NCI-H1105 treated with DMSO at 0.1 percent for 48 hours (cell line): ENCODE results near the gene ZSWIM5.
"Not testable (repeated sequence)": the region's sequence is repeated elsewhere in the genome, so short reads cannot be mapped to it uniquely, and the experiment has no call there.

Experiments used
- DNase-seq: peaks from one replicate; lab custom pipeline; 2025; lab: John Stamatoyannopoulos, UW

Gene ZSWIM5

GRCh38 chr1:45200906-45201500, 5.4 kb downstream of the ZSWIM5 start:
- no peak for DNase-seq

GRCh38 chr1:45200435-45200834, 6.0 kb downstream of the ZSWIM5 start:
- no peak for DNase-seq

DNA sequence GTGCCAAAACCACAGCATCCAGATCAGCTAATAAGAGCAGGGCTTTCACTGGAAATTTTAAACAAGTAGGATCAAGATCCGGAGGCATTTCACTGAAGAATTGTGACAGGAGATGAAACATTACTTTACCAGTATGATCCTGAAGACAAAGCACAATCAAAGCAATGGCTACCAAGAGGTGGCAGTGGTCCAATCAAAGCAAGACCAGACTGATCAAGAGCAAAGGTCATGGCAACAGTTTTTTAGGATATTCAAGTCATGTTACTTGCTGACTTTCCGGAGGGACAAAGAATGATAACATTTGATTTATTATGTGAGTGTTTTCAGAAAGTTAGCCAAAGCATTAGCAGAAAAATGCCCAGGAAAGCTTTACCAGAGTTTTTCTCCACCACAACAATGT, 8.2 kb downstream of the ZSWIM5 start:
- no peak for DNase-seq

DNA sequence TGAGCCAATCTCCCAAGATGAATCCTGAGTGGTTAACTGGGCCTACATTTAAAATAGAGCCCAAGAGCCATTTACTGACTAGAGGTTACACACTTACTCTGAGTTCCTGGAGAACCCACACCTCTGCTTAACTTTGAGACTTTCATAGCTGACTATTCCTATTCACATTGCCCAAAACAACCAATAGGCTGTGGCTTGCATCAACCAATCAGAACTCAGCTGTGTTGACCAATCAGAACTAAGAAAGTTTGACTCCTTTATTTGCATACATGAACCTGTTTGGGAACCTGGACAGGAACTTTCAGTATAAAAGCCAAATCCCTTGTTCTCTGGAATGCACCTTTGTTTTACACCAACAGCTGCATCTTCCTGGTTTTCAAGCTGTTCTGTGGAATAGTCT, 9.5 kb downstream of the ZSWIM5 start:
- no peak for DNase-seq

- no peak for DNase-seq
Observed at GRCh38 chr1:45191418-45191783, 15.0 kb downstream of the ZSWIM5 start.

DNA sequence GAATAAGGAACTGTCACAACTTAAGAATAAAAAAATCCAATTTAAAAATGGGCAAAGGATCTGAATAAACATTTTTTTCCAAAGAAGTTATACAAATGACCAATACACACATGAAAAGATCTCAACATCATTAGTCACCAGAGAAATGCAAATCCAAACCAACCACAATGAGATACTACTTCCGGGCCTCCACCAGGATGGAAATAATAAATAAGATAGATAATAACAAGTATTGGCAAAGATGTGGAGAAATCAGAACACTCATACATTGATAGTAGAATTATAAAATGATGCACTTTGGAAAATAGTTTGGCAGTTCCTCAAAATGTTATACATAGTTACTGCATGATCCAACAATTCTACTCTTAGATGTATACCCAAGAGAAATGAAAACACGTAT, 18.7 kb downstream of the ZSWIM5 start:
- DNase-seq: no peak

GRCh38 chr1:45179918-45180519, 26.4 kb downstream of the ZSWIM5 start:
- not testable (repeated sequence) for DNase-seq

GRCh38 chr1:45177452-45177851, 29.0 kb downstream of the ZSWIM5 start:
- DNase-seq: no peak

GRCh38 chr1:45172764-45173163, 33.6 kb downstream of the ZSWIM5 start:
- no peak for DNase-seq

DNA sequence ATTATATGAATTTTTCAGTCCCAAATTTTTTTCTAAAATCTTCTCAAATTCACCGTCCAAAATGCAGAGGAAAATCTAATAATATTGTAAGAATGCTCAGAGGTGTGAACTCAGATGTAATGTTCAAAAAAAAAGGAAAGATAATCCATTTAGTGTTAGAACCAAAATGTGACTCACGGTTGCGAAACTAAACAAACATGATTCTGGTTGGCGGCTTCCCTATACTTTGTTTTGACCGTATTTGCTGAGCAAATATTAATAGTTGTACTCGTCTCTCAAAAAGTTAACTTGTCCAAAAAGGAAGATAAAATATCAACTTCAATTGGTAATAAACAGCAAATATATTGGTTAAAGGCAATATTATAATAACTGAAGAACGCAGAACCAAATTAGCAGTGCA, 34.4 kb downstream of the ZSWIM5 start:
- no peak for DNase-seq

- no peak for DNase-seq
Observed at GRCh38 chr1:45171575-45171974, 34.8 kb downstream of the ZSWIM5 start.

GRCh38 chr1:45170151-45170742, 36.2 kb downstream of the ZSWIM5 start:
- no peak for DNase-seq

DNA sequence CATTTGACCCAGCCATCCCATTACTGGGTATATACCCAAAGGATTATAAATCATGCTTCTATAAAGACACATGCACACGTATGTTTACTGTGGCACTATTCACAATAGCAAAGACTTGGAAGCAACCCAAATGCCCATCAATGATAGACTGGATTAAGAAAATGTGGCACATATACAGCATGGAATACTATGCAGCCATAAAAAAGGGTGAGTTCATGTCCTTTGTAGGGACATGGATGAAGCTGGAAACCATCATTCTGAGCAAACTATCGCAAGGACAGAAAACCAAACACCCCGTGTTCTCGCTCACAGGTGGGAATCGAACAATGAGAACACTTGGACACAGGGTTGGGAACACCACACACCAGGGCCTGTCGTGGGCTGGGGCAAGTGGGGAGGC, 38.5 kb downstream of the ZSWIM5 start:
- DNase-seq: not testable (repeated sequence)

DNA sequence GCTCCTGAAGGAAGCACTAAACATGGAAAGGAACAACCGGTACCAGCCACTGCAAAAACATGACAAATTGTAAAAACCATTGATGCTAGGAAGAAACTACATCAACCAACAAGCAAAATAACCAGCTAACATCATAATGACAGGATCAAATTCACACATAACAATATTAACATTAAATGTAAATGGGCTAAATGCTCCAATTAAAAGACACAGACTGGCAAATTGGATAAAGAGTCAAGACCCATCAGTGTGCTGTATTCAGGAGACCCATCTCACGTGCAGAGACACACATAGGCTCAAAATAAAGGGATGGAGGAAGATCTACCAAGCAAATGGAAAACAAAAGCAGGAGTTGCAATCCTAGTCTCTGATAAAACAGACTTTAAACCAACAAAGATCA, 42.1 kb downstream of the ZSWIM5 start:
- DNase-seq: not testable (repeated sequence)

DNA sequence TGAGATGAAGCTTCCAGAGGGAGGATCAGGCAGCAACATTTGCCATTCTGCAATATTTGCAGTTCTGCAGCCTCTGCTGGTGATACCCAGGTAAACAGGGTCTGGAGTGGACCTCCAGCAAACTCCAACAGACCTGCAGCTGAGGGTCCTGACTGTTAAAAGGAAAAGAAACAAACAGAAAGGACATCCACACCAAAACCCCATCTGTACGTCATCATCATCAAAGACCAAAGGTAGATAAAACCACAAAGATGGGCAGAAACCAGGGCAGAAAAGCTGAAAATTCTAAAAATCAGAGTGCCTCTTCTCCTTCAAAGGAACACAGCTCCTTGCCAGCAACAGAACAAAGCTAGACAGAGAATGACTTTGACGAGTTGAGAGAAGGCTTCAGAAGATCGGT, 43.3 kb downstream of the ZSWIM5 start:
- DNase-seq: not testable (repeated sequence)

DNA sequence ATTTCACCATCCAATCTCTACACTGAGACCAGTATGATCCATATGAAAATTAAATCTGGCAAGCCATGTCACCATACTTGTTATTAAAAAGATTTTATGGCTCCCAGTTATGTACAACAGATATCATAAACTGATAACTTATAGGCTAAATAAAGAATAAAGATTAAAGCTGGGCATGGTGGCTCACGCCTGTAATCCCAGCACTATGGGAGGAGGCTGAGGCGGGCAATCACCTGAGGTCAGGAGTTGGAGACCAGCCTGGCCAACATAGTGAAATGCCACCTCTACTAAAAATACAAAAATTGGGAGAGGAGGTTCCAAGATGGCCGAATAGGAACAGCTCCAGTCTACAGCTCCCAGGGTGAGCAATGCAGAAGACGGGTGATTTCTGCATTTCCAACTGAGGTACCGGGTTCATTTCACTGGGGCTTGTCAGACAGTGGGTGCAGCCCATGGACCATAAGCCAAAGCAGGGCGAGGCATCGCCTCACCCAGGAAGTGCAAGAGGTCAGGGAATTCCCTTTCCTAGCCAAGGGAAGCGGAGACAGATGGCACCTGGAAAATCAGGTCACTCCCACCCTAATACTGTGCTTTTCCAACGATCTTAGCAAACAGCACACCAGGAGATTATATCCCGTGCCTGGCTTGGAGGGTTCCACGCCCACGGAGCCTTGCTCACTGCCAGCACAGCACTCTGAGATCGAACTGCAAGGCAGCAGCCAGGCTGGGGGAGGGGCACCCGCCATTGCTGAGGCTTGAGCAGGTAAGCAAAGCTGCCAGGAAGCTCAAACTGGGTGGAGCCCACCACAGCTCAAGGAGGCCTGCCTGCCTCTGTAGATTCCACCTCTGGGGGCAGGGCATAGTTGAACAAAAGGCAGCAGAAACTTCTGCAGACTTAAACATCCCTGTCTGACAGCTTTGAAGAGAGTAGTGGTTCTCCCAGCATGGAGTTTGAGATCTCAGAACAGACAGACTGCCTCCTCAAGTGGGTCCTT, 44.1 kb downstream of the ZSWIM5 start:
- not testable (repeated sequence) for DNase-seq

DNA sequence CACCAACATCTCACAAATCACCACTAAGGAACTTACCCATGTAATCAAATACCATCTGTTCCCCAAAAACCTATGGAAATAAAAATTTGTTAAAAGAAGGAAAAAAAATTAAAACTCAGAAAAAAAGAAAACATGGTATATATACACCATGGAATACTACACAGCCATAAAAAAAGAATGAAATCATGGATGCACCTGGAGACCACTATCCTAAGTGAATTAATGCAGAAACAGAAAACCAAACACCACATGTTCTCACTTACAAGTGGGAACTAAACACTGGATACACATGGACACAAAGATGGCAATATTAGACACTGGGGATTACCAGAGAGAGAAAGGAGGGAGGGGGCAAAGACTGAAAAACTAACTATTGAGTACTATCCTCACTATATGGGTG, 50.4 kb downstream of the ZSWIM5 start:
- no peak for DNase-seq

DNA sequence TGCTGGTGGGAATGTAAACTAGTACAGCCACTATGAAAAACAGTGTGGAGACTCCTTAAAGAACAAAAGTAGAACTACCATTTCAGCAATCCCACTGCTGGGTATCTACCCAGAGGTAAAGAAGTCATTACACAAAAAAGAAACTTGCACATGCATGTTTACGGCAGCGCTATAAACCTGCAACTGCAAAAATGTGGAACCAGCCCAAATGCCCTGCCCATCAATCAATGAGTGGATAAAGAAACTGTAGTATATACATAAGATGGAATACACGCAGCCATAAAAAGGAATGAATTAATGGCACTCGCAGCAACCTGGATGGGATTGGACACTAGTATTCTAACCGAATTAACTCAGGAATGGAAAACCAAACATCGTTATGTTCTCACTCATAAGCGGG, 51.0 kb downstream of the ZSWIM5 start:
- DNase-seq: no peak

DNA sequence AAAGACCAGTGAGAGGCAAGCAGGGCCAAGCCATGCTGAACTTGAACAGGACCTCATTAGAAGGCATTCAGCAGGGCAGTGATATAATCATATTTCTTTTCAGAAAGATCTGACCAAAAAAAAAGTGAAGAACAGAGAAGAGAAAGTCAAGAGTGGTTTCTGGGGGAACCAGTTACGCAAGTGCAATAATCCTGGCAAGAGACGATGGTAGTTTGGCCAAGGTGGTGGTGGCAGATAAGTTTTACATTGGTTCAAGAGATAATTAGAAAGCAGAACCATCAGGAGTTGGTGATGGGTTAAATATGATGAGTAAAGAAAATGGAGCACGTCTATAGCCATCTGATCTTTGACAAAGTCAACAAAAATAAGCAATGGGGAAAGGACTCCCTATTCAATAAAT, 54.3 kb downstream of the ZSWIM5 start:
- DNase-seq: no peak

DNA sequence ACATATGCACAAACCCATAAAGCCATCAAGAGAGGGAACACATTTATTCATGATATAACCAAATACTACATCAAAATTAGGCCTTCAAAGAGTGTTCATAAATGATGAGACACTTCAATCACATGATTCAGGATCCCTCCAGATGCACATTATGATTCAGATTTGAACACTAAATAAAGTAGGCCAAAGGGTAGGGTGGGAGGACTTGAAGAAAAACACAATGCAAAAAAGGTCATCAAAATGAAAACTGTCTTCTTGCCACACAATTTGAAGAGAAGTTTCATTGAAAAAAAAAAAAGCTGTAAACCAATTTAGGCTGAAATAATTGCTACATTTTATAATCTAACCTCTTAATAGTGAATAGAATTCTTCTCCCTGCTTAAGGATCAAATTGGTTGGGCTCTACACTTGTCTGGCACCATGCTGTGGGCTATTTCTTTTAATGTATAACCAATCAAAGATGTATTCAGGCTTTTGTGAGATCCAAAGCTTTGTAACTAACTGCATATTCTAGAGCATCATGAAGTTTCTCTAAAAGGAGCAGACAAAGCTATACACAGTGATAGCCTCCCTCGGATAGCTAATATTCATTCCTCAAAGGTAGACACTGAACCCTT, 58.1 kb downstream of the ZSWIM5 start:
- no peak for DNase-seq

DNA sequence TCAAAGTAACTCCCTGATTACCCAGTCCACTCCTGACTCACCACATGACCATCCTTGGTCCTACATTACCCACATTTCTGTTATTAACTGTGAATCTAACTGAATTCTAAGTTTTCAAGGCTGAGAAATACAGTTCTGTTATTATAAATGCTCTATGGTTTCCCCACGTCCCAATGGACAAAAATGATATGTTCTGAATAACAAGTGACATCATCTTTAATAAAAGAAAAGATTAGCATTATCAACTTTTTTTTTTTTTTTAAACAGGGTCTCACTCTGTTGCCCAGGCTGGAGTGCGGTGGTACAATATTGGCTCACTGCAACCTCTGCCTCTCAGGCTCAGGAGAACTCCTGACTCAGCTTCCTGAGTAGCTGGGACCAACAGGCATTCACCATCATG, 59.6 kb downstream of the ZSWIM5 start:
- no peak for DNase-seq
